22Rv1 (cell line): Measurements from ENCODE around the gene ACVR1B.

Experiments
- CTCF ChIP-seq: fragments of 450-650 bp; IDR thresholded peaks from 2 replicates; pipeline ENCODE4 v1.5.1; 2017; ENCODE audit warnings: mild to moderate bottlenecking
- ZFX ChIP-seq: fragments of 450-650 bp; IDR thresholded peaks from 2 replicates; pipeline ENCODE4 v1.6.1; 2017; ENCODE audit warnings: antibody characterized with exemption, borderline replicate concordance

DNA sequence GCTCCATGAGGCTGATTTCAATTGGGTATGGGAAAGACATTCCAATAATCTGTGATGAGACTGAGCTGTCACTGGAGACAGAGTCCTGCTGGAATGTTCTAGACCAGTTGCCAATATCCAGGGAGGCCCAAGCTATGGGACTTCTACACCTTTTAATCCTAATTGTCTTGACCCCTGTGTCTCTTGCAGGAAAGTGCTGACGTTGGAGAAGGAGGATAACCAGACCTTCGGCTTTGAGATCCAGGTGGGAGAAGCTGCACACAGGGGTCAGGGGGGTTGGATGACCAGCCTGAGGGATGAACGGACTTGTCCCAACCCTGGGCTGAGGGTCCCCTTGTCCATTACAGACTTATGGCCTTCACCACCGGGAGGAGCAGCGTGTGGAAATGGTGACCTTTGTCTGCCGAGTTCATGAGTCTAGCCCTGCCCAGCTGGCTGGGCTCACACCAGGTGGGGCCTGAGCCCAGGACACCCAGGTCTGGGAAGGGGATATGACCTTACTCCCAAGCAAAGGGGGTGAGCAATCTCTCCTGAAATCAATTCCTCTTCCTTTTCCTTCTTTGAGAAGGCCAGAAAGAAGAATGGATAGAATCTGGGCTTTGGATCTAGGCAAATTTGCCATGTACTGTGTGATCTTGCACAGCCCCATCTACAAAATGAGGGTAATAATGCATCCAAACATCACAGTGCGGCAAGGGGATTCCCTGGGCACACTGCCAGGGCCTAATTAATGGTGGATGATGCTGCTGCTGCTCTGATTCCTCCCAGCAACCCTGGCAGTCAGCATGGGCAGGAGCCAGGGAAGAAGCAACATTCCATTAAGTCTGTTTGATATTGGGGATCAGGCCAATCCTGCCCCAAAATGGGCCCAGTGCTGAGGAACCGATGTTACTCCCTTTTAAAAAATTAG lies 59.4 kb downstream of the ACVR1B start:
- no peak for TF ChIP-seq CTCF
- TF ChIP-seq ZFX = no peak
